Fibroblast of skin of right quadriceps (primary cell): ENCODE measurements around the gene TBC1D3B.
"Not testable (repeated sequence)": the region's sequence is repeated elsewhere in the genome, so short reads cannot be mapped to it uniquely, and the experiment has no call there.

ENCODE experiments used
- DNase-seq: peaks from one replicate; pipeline ENCODE4 v3.0.0-alpha.2; 2013

TBC1D3B gene

DNA sequence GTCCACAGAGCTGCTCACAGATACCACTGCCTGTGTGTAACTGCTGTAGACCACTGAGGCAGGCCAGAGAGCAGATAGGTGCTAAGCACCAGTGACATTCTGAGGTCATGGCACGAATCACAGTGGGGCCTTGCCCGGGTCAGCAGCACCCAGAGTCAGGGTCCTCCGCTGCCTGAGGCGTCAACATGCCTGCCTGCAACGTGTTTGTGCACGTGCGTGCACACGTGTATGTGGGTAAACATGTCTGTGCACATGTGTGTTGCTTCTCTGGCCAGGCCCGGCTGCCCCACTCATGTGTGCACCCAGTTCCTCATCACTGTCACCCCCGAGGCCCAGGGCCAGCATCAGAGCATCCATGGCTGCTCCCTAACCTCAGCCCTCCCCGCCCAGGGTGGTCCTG is at the start of gene TBC1D3B:
Gene TBC1D3B (minus strand): TSS at position 101 of the 400 bp plus-strand sequence. CDS start 1,586 bp downstream, outside the sequence.
- DNase-seq, result not testable (repeated sequence)

DNA sequence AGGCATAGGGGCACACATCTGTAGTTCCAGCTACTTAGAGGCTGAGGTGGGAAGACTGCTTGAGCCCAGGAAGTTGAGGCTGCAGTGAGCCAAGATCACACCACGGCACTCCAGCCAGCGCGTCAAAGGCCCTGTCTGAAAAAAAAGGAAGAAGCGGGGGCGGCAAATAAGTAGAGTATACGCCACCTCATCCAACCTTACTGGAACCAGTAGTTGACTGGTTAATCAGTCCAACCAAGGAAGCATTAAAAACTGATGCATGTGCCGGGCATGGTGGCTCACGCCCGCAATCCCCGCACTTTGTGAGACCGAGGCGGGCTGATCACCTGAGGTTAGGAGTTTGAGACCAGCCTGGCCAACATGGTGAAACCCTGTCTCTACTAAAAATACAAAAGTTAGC is 46.5 kb upstream of the TBC1D3B start:
- DNase-seq, result not testable (repeated sequence)

DNA sequence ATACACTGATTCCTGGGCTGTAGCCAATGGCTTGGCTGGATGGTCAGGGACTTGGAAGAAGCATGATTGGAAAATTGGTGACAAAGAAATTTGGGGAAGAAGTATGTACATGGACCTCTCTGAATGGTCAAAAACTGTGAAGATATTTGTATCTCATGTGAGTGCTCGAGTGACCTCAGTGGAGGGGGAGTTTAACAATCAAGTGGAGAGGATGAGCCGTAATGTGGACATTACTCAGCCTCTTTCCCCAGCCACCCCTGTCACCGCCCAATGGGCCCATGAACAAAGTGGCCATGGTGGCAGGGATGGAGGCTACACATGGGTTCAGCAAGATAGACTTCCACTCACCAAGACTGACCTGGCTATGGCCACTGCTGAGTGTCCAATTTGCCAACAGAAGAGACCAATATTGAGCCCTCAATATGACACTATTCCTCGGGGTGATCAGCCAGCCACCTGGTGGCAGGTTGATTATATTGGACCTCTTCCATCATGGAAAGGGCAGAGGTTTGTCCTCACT is 45.2 kb upstream of the TBC1D3B start:
- DNase-seq, result not testable (repeated sequence)

DNA sequence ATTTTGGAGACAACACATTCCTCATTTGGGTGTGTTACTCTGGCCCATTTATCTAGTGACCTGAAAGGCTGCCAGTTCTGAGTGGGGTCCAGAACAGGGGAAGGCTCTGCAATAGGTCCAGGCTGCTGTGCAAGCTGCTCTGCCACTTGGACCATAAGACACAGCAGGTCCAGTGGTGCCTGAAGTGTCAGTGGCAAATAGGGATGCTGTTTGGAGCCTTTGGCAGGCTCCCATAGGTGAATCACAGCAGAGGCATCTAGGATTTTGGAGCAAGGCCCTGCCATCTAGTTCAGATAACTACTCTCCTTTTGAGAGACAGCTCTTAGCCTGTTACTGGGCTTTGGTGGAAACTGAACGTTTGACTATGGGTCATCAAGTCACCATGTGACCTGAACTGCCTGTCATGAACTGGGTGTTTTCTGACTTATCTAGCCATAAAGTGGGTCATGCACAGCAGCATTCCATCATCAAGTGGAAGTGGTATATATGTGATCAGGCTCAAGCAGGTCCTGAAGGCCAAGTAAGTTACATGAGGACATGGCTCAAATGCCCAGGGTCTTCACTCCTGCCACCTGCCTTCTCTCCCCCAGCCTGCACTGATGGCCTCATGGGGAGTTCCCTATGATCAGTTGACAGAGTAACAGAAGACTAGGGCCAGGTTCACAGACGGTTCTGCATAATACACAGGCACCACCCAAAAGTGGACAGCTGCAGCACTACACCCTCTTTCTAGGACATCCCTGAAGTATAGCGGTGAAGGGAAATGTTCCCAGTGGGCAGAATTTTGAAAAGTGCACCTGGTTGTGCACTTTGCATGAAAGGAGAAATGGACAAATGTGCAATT is 44.5 kb upstream of the TBC1D3B start:
- not testable (repeated sequence) for DNase-seq

DNA sequence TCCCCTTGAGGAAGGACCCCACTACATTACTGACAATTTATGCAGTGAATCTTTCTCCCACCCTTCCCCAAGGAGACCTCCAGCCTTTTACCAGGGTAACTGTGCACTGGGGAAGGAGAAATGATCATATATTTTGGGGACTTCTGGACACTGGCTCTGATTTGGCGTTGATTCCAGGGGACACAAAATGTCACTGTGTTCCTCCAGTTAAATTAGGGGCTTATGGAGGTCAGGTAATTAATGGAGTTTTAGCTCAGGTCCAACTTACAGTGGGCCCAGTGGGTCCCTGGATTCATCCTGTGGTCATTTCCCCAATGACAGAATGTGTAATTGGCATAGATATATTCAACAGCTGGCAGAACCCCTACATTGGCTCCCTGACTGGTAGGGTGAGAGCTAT is 43.1 kb upstream of the TBC1D3B start:
- DNase-seq, result not testable (repeated sequence)

DNA sequence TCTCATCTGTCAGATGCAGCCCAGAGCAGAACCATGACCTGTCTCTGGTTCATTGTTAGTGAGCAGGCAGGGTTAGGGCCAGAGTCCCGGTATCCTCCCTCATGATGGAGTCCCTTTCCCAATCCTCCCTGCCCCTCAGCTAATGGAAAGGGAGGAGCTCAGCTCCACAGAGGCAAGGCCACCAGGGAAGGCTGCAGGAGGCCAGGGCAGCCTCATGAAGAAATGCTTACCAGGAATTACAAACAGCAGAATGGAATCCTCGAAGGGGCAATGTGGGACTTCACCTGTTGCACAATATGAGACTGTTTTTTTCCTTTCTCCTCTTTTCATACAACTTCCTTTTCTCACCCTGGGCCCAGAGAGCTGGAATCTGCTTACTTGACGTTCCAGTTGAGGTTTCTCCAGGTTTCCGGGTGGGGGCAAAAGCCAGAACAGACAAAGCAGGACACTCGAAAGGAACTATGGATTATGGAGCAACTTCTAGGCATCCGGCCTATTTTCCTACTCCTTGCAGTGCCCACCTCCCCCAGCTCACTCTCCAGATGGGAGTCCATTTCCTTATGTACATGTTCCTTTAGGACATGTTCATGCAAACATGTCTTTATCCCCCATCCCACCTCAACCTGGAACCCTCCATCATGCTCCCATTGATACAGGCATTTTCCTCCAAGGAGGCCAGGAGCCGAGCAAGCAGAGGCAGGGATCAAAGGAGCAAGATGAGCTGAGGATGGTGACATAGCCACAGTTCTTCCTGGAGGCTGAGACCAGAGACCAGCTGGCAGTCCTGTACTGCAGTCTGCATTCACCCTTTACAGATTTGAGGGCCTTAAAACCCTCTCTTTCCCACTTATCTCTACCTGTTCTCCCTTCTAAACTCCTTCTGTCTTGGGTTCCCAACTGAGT is 39.2 kb upstream of the TBC1D3B start:
- DNase-seq, result not testable (repeated sequence)

DNA sequence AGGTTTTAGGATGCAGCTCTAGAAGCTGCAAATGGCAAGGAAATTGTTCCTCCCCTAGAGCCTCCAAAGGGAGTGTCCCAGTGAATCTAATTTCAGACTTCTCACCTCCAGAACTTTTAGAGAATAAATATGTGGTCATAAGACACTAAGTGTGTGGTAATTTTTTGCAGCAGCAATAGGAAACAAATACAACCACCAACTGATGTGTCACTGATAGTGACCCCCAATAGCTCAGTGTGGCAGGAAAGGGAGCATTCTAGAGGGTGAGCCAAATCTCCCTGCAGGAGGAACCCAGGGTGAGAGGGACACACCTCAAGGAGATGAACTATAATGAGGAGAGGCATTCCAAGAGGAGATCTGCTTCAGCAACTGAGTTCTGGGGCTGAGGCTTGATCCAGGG is 38.5 kb upstream of the TBC1D3B start:
- no peak for DNase-seq

DNA sequence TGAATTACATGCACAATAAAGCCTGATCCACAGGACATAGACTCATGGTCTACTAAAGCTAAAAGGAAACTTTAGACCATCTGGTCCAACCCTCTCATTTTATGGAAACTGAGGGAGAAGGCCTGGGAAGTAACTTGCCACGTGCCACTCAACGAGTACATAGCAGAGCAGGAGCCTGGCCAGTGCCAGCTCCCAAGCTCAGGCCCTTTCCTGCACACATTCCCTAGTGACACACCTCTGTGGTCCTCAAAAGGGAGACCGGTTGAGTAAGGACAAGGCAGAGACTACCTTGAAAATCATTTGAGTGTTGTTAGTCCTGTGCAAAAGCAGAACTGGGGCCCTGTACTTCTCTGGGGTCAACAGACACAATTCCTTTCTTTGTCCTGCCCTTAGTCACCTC is 37.3 kb upstream of the TBC1D3B start:
- DNase-seq, result no peak

DNA sequence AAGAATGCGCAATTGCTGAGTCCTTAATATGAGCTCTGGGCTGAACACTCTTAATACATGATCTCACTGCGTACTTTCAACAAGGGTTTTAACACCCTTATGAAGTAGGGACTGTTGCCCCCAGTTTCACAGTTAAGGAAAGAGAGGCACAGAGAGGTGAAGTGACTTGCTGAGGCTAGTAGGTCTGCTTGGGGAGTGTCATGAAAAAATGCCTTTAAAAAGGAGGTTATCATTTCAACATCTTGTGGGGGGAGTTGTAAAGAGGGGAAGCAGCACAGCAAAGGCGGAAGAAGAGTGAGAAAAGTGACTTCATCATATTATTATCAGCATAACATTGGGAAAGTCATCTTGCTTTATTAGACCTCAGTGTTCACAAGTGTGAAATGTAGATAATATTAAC is 36.5 kb upstream of the TBC1D3B start:
- no peak for DNase-seq

DNA sequence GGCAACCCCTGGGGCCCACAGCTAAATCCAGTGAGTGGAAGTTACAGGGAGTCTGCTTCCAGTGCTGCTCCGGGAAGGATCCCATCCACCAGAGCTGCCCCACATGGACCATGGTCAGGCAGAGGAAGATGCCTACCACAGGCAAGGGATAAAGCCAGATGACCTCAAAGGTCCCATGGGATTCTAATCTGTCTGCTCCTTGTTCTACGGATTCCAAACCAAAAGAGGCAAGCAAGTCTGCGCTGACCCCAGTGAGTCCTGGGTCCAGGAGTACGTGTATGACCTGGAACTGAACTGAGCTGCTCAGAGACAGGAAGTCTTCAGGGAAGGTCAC is 35.8 kb upstream of the TBC1D3B start:
- no peak for DNase-seq

DNA sequence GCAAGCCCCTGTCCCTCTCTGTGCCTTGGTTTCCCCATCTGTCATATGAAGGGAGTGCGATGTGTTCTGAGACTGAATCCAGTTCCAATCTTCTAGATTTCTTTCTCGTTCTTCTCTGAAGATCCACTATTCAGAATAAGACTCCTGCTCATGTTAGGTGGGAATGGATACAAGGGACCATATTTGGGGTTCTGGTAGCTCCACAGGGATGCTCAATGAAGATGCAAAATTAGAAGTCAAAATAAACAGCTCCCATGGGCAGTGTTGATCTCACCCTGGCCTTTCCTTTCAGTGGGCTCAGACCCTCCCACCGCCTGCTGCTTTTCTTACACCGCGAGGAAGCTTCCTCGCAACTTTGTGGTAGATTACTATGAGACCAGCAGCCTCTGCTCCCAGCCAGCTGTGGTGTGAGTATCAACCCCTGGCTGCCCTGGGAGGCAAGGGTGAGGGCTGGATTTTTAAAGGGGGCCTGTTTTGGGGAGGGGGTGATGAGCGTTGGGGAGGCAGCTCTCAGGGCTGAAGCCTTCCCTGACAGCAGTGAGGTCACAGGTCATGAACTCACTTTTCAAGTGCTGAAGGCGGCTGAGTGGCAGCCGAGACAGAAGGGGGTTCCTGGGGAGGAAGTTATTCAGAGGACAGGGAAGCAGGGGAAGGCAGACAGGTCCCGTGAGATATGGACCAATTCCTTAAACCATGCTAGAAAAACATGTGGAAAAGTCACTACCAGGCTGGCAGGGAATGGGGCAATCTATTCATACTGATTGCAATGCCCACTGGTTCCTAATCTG is 35.2 kb upstream of the TBC1D3B start:
- not testable (repeated sequence) for DNase-seq

DNA sequence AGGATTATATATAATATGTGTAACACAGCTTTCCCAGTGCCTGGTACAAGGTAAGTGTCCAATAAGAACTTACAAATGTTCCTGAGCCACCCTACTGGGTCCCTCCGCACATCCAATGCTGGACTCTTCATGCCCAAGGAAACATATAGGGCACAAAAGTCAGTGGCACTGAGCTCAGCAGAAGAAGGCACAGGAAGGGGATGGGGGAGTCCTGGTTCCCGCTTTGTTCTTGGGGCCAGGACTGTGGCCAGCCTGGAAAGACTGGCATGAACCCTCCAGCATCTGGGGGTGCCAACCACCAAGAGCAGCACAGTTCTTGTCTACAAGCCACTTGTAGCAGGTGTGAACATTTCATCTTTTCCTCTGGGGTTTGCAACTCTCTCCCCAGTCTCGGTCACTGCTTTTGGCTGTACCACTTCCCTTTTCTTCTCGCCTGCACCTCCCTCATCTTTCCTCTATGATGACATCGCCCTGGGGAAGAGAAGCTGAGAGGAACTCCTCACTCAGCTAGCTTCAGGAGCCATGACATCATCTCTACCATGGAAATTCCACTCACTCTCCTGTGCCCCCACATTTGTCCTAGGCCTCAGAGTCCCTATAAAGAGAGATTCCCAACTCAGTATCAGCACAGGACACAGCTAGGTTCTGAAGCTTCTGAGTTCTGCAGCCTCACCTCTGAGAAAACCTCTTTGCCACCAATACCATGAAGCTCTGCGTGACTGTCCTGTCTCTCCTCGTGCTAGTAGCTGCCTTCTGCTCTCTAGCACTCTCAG is 34.2 kb upstream of the TBC1D3B start, which contains the start of gene CCL4L2:
Gene CCL4L2 (plus strand): TSS at position 625 of the 773 bp plus-strand sequence.
- not testable (repeated sequence) for DNase-seq

DNA sequence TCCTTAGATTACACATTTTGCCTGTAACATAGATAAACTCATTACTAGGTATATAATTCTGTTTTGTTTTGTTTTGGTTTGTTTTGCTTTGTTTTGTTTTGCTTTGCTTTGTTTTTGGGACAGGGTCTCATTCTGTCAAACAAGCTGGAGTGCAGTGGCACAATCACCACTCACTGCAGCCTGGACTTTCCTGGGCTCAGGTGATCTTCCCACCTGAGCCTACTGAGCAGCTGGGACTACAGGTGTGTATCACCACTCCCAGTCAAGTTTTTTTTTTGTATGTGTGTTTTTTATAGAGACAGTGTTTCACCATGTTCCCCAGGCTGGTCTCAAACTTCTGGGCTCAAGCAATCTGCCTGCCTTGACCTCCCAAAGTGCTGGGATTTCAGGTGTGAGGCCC is 33.1 kb upstream of the TBC1D3B start:
- DNase-seq, result no peak

DNA sequence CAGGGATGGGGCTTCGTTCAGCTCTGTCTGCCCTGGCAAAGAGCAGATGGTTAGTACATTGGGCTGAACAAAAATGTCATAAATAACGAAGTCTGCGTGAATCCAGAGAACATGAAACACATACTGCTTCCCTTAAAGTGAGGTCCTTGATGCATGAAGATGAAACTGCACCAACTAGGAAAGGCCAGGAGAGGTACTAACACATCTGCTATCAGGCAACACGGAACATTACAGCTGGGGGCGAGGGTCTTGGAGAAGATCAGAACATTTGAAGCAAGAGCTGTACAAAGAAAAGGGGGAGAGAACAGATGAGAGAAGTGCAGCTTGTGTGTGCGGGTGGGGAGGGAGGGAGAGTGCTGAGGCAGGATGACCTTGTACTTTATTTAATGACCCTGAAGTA is 30.9 kb upstream of the TBC1D3B start:
- not testable (repeated sequence) for DNase-seq

DNA sequence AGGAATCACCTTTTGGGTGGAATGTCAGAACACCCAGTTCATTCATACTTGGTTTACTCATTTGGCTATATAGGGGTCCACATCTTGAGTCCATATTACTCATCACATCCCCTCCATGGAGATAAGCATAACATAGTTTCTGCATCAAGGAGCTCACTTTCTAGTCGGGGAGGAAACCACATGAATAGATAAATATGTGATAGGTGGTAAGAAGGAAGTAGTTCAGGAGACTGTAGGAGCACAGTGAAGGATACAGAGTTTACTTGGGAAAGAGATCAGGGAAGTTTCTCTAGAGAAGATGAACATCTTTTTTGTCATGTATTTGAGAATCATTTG is 30.0 kb upstream of the TBC1D3B start:
- DNase-seq, result not testable (repeated sequence)

DNA sequence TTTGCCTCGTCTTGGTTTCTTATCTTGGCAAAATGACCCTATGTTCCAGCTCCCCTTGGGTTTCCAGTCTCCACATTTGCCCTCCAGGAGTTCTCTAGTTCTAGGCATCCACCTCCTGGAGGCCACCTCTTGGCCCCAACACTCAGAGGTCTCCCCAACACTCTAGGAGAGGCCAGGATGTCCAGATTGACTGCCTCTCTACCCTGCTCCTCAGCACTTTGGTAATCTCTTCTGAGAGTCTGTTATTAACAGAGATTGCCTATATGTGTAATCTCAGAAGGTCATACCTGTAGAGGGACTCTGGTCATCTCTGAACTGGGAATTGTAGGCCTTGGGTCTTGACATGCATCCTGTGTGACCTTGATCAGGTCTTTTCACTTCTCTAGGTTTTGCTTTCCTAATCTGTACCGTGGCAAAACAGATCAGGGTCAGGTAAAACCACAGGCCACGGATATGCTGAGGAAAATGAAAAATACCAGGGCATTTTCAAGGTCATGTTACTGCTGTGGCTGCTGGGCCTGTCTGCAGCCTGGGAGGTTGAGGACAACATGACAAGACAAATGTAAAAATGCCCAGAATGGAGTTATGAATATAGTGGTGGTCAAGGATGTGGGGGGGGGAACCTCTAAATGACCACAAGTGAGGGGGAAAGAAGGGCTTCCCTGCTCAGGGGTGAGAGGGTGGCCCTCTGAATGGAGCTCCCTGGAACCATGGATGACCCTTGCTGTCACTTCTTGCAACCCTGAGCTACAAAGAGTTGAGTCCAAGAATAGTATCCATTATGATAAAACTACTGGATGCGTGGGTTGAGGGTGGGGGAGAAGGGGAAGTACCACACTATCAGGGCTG is 29.4 kb upstream of the TBC1D3B start:
- DNase-seq, result no peak

DNA sequence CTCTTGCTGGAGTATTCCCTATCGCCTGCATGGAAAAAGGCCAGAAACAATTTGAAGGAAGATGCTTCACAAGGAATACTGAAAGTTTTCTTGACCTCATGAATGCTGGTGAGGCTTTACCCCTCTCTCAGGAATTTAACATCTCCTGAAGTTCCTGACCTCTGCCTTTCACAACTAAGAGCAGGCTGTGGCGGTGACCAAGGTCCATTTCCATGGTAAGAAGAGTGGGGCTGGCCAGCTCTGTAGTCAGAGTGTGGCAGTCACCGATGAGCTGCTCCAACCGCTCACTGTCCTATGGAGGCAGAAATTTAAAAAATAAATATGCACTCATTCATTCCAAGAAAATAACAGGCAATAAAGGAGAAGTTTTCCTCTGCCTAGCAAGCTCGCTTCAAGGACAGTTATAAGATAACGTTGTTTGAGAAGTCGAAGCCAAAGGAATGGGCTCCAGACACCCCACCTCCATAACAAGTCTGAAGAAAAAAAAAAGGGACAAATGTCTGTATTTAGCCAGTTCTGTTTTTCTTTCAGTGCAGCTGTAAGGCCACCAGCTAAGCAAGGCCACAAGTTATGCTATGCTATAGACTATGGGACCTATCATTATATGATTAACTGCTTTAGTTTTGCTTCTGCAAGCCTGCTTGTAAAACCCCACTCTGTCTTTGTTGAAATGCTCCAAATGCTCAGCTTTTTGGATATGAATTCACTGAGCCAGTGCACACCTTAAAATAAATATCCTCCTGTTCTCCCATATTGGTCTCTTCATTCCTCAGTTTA is 28.5 kb upstream of the TBC1D3B start:
- no peak for DNase-seq

DNA sequence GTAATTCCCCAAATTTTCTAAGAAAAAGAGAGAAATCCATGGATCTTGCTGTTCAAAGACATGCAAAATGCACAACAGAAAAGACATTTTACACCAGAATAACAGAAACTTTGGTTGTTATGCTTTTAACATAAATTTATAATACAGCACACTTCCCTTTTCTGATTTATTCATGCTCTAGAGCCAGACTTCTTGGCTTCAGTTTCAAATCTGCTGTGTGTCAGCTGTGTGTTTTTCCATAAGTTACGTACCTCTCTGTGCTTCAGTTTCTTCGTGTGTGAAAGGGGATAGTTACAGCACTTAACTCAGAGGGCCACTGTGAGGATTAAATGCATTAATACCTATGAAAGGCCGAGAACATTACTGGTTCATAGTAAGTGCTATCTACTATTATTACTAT is 26.9 kb upstream of the TBC1D3B start:
- DNase-seq, result no peak

DNA sequence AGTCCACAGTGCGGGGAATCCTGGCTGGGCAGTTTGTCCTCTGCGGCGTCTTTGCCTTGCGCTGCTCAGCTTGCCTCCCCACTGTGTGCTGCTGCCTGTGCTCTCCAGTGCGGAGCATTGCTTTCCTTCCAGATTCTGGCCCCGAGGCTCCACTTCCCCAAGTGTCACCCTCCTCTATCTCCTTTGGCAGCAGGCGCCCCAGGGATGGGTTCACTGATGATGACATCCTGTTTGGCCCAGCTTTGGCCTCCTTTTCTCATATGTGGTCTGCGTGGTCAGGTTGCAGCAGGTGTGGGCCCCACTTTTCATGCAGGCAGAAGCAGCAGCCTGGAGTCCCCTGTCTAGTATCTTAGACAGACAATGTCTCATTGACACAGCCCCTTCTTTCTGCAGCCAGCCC is 25.1 kb upstream of the TBC1D3B start:
- DNase-seq, result not testable (repeated sequence)

DNA sequence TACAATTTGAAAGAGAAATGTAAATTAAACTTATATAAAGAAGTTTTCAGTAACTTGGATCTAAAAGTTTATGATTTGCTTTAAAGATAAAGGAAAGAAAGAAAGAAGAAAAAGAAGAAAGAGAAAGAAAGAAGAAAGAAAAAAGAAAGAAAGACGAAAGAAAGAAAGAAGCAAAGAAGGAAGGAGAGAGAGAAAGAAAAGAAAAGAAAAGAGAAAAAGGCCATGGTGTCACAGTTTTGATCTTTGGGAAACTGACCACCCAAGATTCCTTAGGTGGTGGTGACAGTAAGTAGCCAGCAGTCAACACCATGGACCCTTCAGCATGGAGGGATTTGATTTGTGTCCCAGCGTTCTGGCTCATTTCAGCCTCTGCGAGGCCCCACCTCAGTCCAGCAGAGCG is 24.7 kb upstream of the TBC1D3B start:
- DNase-seq, result not testable (repeated sequence)
